ENCODE measurements around the gene INPP4B. TPM values are rescaled to one million over a fixed set of nuclear protein-coding genes. Genes with fewer than 3 reads are reported as not detected.
A peak's percentile ranks its signal among the peaks of the same experiment; 100 is the strongest.

The INPP4B gene
- polyA plus RNA-seq, 6 donors from 2014 or later = 0.13 to 0.39 (median 0.16) TPM; not detected in 1

- Mint-ChIP-seq H3K27me3 (no peaks in the 10 kb centered on the region), H3K4me1 (peaks cover 6 to 9% (median 6%) of the 10 kb centered on the region in 3 donors), H3K27ac (no peak overlapping the region), H3K36me3 (no peaks in the 10 kb centered on the region), H3K9me3 (no peaks in the 10 kb centered on the region), H3K4me3 (no peak overlapping the region)
- DNase-seq (no peak), ATAC-seq (ENCODE audit: low read depth in 2 of 2) (no peak)
These were observed 490.6 kb downstream of the INPP4B start for GRCh38 chr4:142355421-142355930.

GRCh38 chr4:142354794-142355420, 491.2 kb downstream of the INPP4B start:
- ATAC-seq (ENCODE audit: low read depth in 2 of 2) = peak in 1 of 2 donors; percentile 52
- peaks cover 6 to 9% (median 6%) of the 10 kb centered on the region in 3 donors for H3K4me1 Mint-ChIP-seq
- H3K27ac Mint-ChIP-seq = peak overlapping the region in 1 of 6 donors; percentile 64

GRCh38 chr4:142354041-142354440, 492.1 kb downstream of the INPP4B start:
- ATAC-seq (ENCODE audit: low read depth in 2 of 2) = no peak
- Mint-ChIP-seq H3K36me3 (no peaks in the 10 kb centered on the region), H3K9me3 (no peaks in the 10 kb centered on the region), H3K4me3 (no peak overlapping the region), H3K27me3 (no peaks in the 10 kb centered on the region), H3K27ac (no peak overlapping the region), H3K4me1 (peaks cover 6 to 9% (median 6%) of the 10 kb centered on the region in 3 donors)
- no peak for DNase-seq

More at GRCh38 chr4:142354794-142355420, 491.2 kb downstream of the INPP4B start:
- no peaks in the 10 kb centered on the region for H3K9me3 Mint-ChIP-seq
- no peaks in the 10 kb centered on the region for H3K27me3 Mint-ChIP-seq
- peak overlapping the region in 1 of 8 donors; percentile 4 for H3K4me3 Mint-ChIP-seq
- no peaks in the 10 kb centered on the region for H3K36me3 Mint-ChIP-seq
- peak; percentile 0 for DNase-seq

- Mint-ChIP-seq H3K36me3 (no peaks in the 10 kb centered on the region), H3K9me3 (no peaks in the 10 kb centered on the region), H3K4me3 (no peak overlapping the region), H3K4me1 (peaks cover 6 to 9% (median 6%) of the 10 kb centered on the region in 3 donors), H3K27ac (no peak overlapping the region), H3K27me3 (no peaks in the 10 kb centered on the region)
- ATAC-seq (ENCODE audit: low read depth in 2 of 2) (no peak), DNase-seq (no peak)
These were observed 492.9 kb downstream of the INPP4B start for GRCh38 chr4:142353149-142353738.

- H3K4me1 Mint-ChIP-seq = peaks cover 6 to 9% (median 6%) of the 10 kb centered on the region in 3 donors
- no peaks in the 10 kb centered on the region for H3K27me3 Mint-ChIP-seq
- DNase-seq = no peak
- H3K36me3 Mint-ChIP-seq = no peaks in the 10 kb centered on the region
- ATAC-seq (ENCODE audit: low read depth in 2 of 2) = no peak
- no peaks in the 10 kb centered on the region for H3K9me3 Mint-ChIP-seq
- no peak overlapping the region for H3K4me3 Mint-ChIP-seq
- no peak overlapping the region for H3K27ac Mint-ChIP-seq
These were observed 493.4 kb downstream of the INPP4B start for GRCh38 chr4:142352712-142353111.

GRCh38 chr4:142351958-142352357, 494.1 kb downstream of the INPP4B start:
- Mint-ChIP-seq H3K36me3 (no peaks in the 10 kb centered on the region), H3K9me3 (no peaks in the 10 kb centered on the region), H3K4me1 (peaks cover 6 to 9% (median 6%) of the 10 kb centered on the region in 3 donors), H3K4me3 (no peak overlapping the region), H3K27me3 (no peaks in the 10 kb centered on the region), H3K27ac (peak overlapping the region in 1 of 6 donors; percentile 43)
- ATAC-seq (ENCODE audit: low read depth in 2 of 2) = no peak
- DNase-seq = no peak

GRCh38 chr4:142350871-142351270, 495.2 kb downstream of the INPP4B start:
- H3K36me3 Mint-ChIP-seq = no peaks in the 10 kb centered on the region
- no peak overlapping the region for H3K27ac Mint-ChIP-seq
- H3K9me3 Mint-ChIP-seq = no peaks in the 10 kb centered on the region
- DNase-seq (no peak), ATAC-seq (ENCODE audit: low read depth in 2 of 2) (no peak)
- H3K4me1 Mint-ChIP-seq = peaks cover 6 to 9% (median 6%) of the 10 kb centered on the region in 3 donors
- H3K27me3 Mint-ChIP-seq = no peaks in the 10 kb centered on the region
- no peak overlapping the region for H3K4me3 Mint-ChIP-seq

- Mint-ChIP-seq H3K27ac (no peak overlapping the region), H3K27me3 (no peaks in the 10 kb centered on the region), H3K9me3 (no peaks in the 10 kb centered on the region), H3K4me1 (no peaks in the 10 kb centered on the region), H3K4me3 (no peak overlapping the region), H3K36me3 (no peaks in the 10 kb centered on the region)
- no peak for ATAC-seq (ENCODE audit: low read depth in 2 of 2)
- DNase-seq = no peak
These were observed 497.5 kb downstream of the INPP4B start for GRCh38 chr4:142348613-142349021.

- Mint-ChIP-seq H3K36me3 (no peaks in the 10 kb centered on the region), H3K27me3 (no peaks in the 10 kb centered on the region), H3K27ac (no peak overlapping the region), H3K4me3 (no peak overlapping the region), H3K9me3 (no peaks in the 10 kb centered on the region), H3K4me1 (no peaks in the 10 kb centered on the region)
- DNase-seq = no peak
- ATAC-seq (ENCODE audit: low read depth in 2 of 2) = no peak
These were observed 498.9 kb downstream of the INPP4B start for GRCh38 chr4:142347241-142347640.

- Mint-ChIP-seq H3K36me3 (no peaks in the 10 kb centered on the region), H3K9me3 (no peaks in the 10 kb centered on the region), H3K27ac (no peak overlapping the region), H3K27me3 (no peaks in the 10 kb centered on the region), H3K4me1 (no peaks in the 10 kb centered on the region), H3K4me3 (no peak overlapping the region)
- DNase-seq (no peak), ATAC-seq (ENCODE audit: low read depth in 2 of 2) (no peak)
These were observed 500.2 kb downstream of the INPP4B start for GRCh38 chr4:142345924-142346323.

- Mint-ChIP-seq H3K27ac (no peak overlapping the region), H3K36me3 (no peaks in the 10 kb centered on the region), H3K4me3 (no peak overlapping the region), H3K9me3 (peaks cover 0 to 2% (median 0%) of the 10 kb centered on the region in 7 donors), H3K27me3 (no peaks in the 10 kb centered on the region), H3K4me1 (no peaks in the 10 kb centered on the region)
- ATAC-seq (ENCODE audit: low read depth in 2 of 2) (no peak), DNase-seq (no peak)
These were observed 504.8 kb downstream of the INPP4B start for GRCh38 chr4:142341268-142341667.

- Mint-ChIP-seq H3K9me3 (peaks cover 0 to 2% (median 0%) of the 10 kb centered on the region in 7 donors), H3K4me1 (no peaks in the 10 kb centered on the region), H3K27ac (no peak overlapping the region), H3K4me3 (no peak overlapping the region), H3K36me3 (no peaks in the 10 kb centered on the region), H3K27me3 (no peaks in the 10 kb centered on the region)
- DNase-seq (no peak), ATAC-seq (ENCODE audit: low read depth in 2 of 2) (no peak)
These were observed 507.0 kb downstream of the INPP4B start for GRCh38 chr4:142339053-142339452.

- H3K27ac Mint-ChIP-seq = no peak overlapping the region
- no peaks in the 10 kb centered on the region for H3K36me3 Mint-ChIP-seq
- peaks cover 0 to 2% (median 0%) of the 10 kb centered on the region in 7 donors for H3K9me3 Mint-ChIP-seq
- H3K4me1 Mint-ChIP-seq = no peaks in the 10 kb centered on the region
- no peak for ATAC-seq (ENCODE audit: low read depth in 2 of 2)
- no peak for DNase-seq
- H3K4me3 Mint-ChIP-seq = no peak overlapping the region
- no peaks in the 10 kb centered on the region for H3K27me3 Mint-ChIP-seq
These were observed 509.7 kb downstream of the INPP4B start for GRCh38 chr4:142336251-142336934.

- no peaks in the 10 kb centered on the region for H3K27me3 Mint-ChIP-seq
- H3K9me3 Mint-ChIP-seq = peaks cover 0 to 2% (median 0%) of the 10 kb centered on the region in 7 donors
- H3K4me3 Mint-ChIP-seq = no peak overlapping the region
- no peak overlapping the region for H3K27ac Mint-ChIP-seq
- H3K36me3 Mint-ChIP-seq = no peaks in the 10 kb centered on the region
- ATAC-seq (ENCODE audit: low read depth in 2 of 2) (no peak), DNase-seq (no peak)
- H3K4me1 Mint-ChIP-seq = no peaks in the 10 kb centered on the region
These were observed 511.2 kb downstream of the INPP4B start for GRCh38 chr4:142334931-142335330.
